ENCODE results near the gene TUBGCP4. TPM values are rescaled to one million over a fixed set of nuclear protein-coding genes. Genes with fewer than 3 reads are reported as not detected.

Gene TUBGCP4
- total RNA-seq, 2 donors from 2014 or later: 18.8 to 36.0 TPM

- peak overlapping the region; percentile 91 for H3K4me3 ChIP-seq
- ATAC-seq (ENCODE audit: insufficient number of reproducible peaks, low FRiP score, low read depth): no peak
- peaks cover 14 to 28% of the 10 kb centered on the region in 2 donors for H3K4me1 ChIP-seq (ENCODE audit: control insufficient read depth in 1 of 2, low read depth in 2 of 2)
- no peak for DNase-seq (ENCODE audit: low spot score)
- H3K36me3 ChIP-seq: no peaks in the 10 kb centered on the region
- H3K27ac ChIP-seq: peak overlapping the region; percentile 94 to 95
- TF ChIP-seq CTCF (IDR thresholded peaks at IDR 0.05): no peak
- H3K27me3 ChIP-seq (replicated peaks; ENCODE audit: insufficient read depth): no peaks in the 10 kb centered on the region
- H3K9me3 ChIP-seq: no peaks in the 10 kb centered on the region
Measured at GRCh38 chr15:43330780-43331087, 40.2 kb upstream of the TUBGCP4 start.

GRCh38 chr15:43346305-43346704, 24.6 kb upstream of the TUBGCP4 start:
- no peak for TF ChIP-seq CTCF (IDR thresholded peaks at IDR 0.05)
- no peak for DNase-seq (ENCODE audit: low spot score)
- no peak overlapping the region for H3K4me3 ChIP-seq
- no peak for ATAC-seq (ENCODE audit: insufficient number of reproducible peaks, low FRiP score, low read depth)
- no peaks in the 10 kb centered on the region for H3K36me3 ChIP-seq
- no peaks in the 10 kb centered on the region for H3K27me3 ChIP-seq (replicated peaks; ENCODE audit: insufficient read depth)
- H3K4me1 ChIP-seq (ENCODE audit: control insufficient read depth in 1 of 2, low read depth in 2 of 2): no peaks in the 10 kb centered on the region
- H3K27ac ChIP-seq: no peak overlapping the region
- H3K9me3 ChIP-seq: no peaks in the 10 kb centered on the region

- Histone ChIP-seq H3K27me3 (replicated peaks; ENCODE audit: insufficient read depth) (no peaks in the 10 kb centered on the region), H3K4me1 (ENCODE audit: control insufficient read depth in 1 of 2, low read depth in 2 of 2) (no peaks in the 10 kb centered on the region), H3K9me3 (no peaks in the 10 kb centered on the region), H3K4me3 (no peak overlapping the region), H3K27ac (no peak overlapping the region), H3K36me3 (no peaks in the 10 kb centered on the region)
- DNase-seq (ENCODE audit: low spot score) (no peak), ATAC-seq (ENCODE audit: insufficient number of reproducible peaks, low FRiP score, low read depth) (no peak)
- no peak for TF ChIP-seq CTCF (IDR thresholded peaks at IDR 0.05)
Measured at GRCh38 chr15:43347114-43347513, 23.8 kb upstream of the TUBGCP4 start.

- DNase-seq (ENCODE audit: low spot score) (no peak), ATAC-seq (ENCODE audit: insufficient number of reproducible peaks, low FRiP score, low read depth) (no peak)
- H3K36me3 ChIP-seq: no peaks in the 10 kb centered on the region
- peaks cover 0 to 6% of the 10 kb centered on the region in 2 donors for H3K4me1 ChIP-seq (ENCODE audit: control insufficient read depth in 1 of 2, low read depth in 2 of 2)
- no peaks in the 10 kb centered on the region for H3K9me3 ChIP-seq
- TF ChIP-seq CTCF (IDR thresholded peaks at IDR 0.05): no peak
- no peak overlapping the region for H3K4me3 ChIP-seq
- no peaks in the 10 kb centered on the region for H3K27me3 ChIP-seq (replicated peaks; ENCODE audit: insufficient read depth)
- peak overlapping the region in 1 of 2 donors; percentile 46 for H3K27ac ChIP-seq
Measured at GRCh38 chr15:43352693-43353382, 18.1 kb upstream of the TUBGCP4 start.

GRCh38 chr15:43360821-43361220, 10.1 kb upstream of the TUBGCP4 start:
- Histone ChIP-seq H3K4me1 (ENCODE audit: control insufficient read depth in 1 of 2, low read depth in 2 of 2) (no peaks in the 10 kb centered on the region), H3K9me3 (peaks cover 39% of the 10 kb centered on the region), H3K27me3 (replicated peaks; ENCODE audit: insufficient read depth) (no peaks in the 10 kb centered on the region), H3K27ac (no peak overlapping the region), H3K4me3 (no peak overlapping the region), H3K36me3 (peaks cover 58% of the 10 kb centered on the region)
- ATAC-seq (ENCODE audit: insufficient number of reproducible peaks, low FRiP score, low read depth) (no peak), DNase-seq (ENCODE audit: low spot score) (no peak)
- no peak for TF ChIP-seq CTCF (IDR thresholded peaks at IDR 0.05)

Measured in thoracic aorta (tissue), 2 donors.